Measurements from ENCODE around the gene SLC18A2. TPM values are rescaled to one million over a fixed set of nuclear protein-coding genes. Genes with fewer than 3 reads are reported as not detected.

Gene SLC18A2
- total and polyA plus RNA-seq, 10 donors: 0.02 to 0.92 (median 0.28) TPM

GRCh38 chr10:117221156-117221711, 19.7 kb upstream of the SLC18A2 start:
- no peak overlapping the region for H3K4me3 ChIP-seq
- intact Hi-C loops (cut with DNase I; ENCODE audit: low total_unique reads): no loop called here
- TF ChIP-seq POLR2A (IDR thresholded peaks at IDR 0.05) (no peak), CTCF (IDR thresholded peaks at IDR 0.05 in 8 of 11, conservative IDR thresholded peaks at IDR 0.05 in 3 of 11) (no peak), POLR2AphosphoS5 (IDR thresholded peaks at IDR 0.05) (no peak)
- peaks cover 7 to 18% (median 13%) of the 10 kb centered on the region in 6 donors for H3K4me1 ChIP-seq
- 47 to 79% (median 67%) methylated on average over 9 to 10 of the region's 10 CpGs for WGBS, 5 donors
- no peak overlapping the region for H3K27ac ChIP-seq
- no peak for DNase-seq
- no peaks in the 10 kb centered on the region for H3K9me3 ChIP-seq
- peaks cover 0 to 65% (median 16%) of the 10 kb centered on the region in 7 donors for H3K27me3 ChIP-seq (replicated peaks in 1 of 7)
- no peaks in the 10 kb centered on the region for H3K36me3 ChIP-seq

GRCh38 chr10:117222552-117222951, 18.4 kb upstream of the SLC18A2 start:
- Histone ChIP-seq H3K4me3 (no peak overlapping the region), H3K27me3 (replicated peaks in 1 of 7) (peaks cover 0 to 65% (median 3%) of the 10 kb centered on the region in 7 donors), H3K27ac (no peak overlapping the region), H3K36me3 (no peaks in the 10 kb centered on the region), H3K9me3 (no peaks in the 10 kb centered on the region), H3K4me1 (peaks cover 0 to 5% (median 0%) of the 10 kb centered on the region in 6 donors)
- no peak for DNase-seq
- 86 to 96% (median 87%) methylated on average over 5 of the region's 5 CpGs for WGBS, 5 donors
- intact Hi-C loops (cut with DNase I; ENCODE audit: low total_unique reads): no loop called here
- no peak for TF ChIP-seq CTCF (IDR thresholded peaks at IDR 0.05 in 8 of 11, conservative IDR thresholded peaks at IDR 0.05 in 3 of 11)
- no peak for TF ChIP-seq POLR2A (IDR thresholded peaks at IDR 0.05)
- no peak for TF ChIP-seq POLR2AphosphoS5 (IDR thresholded peaks at IDR 0.05)

- Histone ChIP-seq H3K36me3 (no peaks in the 10 kb centered on the region), H3K4me3 (no peak overlapping the region), H3K9me3 (no peaks in the 10 kb centered on the region), H3K4me1 (no peaks in the 10 kb centered on the region), H3K27ac (no peak overlapping the region), H3K27me3 (replicated peaks in 1 of 7) (peaks cover 0 to 65% (median 0%) of the 10 kb centered on the region in 7 donors)
- 69 to 84% (median 81%) methylated on average over 4 of the region's 4 CpGs for WGBS, 5 donors
- intact Hi-C loops (cut with DNase I; ENCODE audit: low total_unique reads): no loop called here
- DNase-seq: no peak
- TF ChIP-seq CTCF (IDR thresholded peaks at IDR 0.05 in 8 of 11, conservative IDR thresholded peaks at IDR 0.05 in 3 of 11) (no peak), POLR2A (IDR thresholded peaks at IDR 0.05) (no peak), POLR2AphosphoS5 (IDR thresholded peaks at IDR 0.05) (no peak)
Observed at GRCh38 chr10:117222976-117223692, 17.8 kb upstream of the SLC18A2 start.

- no peak overlapping the region for H3K4me3 ChIP-seq
- DNase-seq: no peak
- 75 to 89% (median 86%) methylated on average over 7 of the region's 7 CpGs for WGBS, 5 donors
Observed at GRCh38 chr10:117223693-117224430, 17.1 kb upstream of the SLC18A2 start.

More at GRCh38 chr10:117223693-117224430, 17.1 kb upstream of the SLC18A2 start:
- Histone ChIP-seq H3K27ac (no peak overlapping the region), H3K36me3 (no peaks in the 10 kb centered on the region), H3K9me3 (no peaks in the 10 kb centered on the region), H3K27me3 (replicated peaks in 1 of 7) (peaks cover 0 to 65% (median 0%) of the 10 kb centered on the region in 7 donors), H3K4me1 (no peaks in the 10 kb centered on the region)
- intact Hi-C loops (cut with DNase I; ENCODE audit: low total_unique reads): no loop called here
- no peak for TF ChIP-seq CTCF (IDR thresholded peaks at IDR 0.05 in 8 of 11, conservative IDR thresholded peaks at IDR 0.05 in 3 of 11)
- no peak for TF ChIP-seq POLR2A (IDR thresholded peaks at IDR 0.05)
- TF ChIP-seq POLR2AphosphoS5 (IDR thresholded peaks at IDR 0.05): no peak
